Testis (tissue), 3 donors: ENCODE results near the gene LRRN2. TPM values are rescaled to one million over a fixed set of nuclear protein-coding genes. Genes with fewer than 3 reads are reported as not detected.
"Not testable (repeated sequence)": the region's sequence is repeated elsewhere in the genome, so short reads cannot be mapped to it uniquely, and the experiment has no call there.

Source experiments
- DNase-seq: peaks from one replicate; pipeline ENCODE4 v3.0.0-alpha.2; 2019
- H3K27ac ChIP-seq, 2 donors: fragments of 200-600 bp; sonication (generic); one replicate each; pipeline ENCODE4 v1.5.1; 2019
- H3K27me3 ChIP-seq: fragments of 200-600 bp; sonication (generic); one replicate; pipeline ENCODE4 v1.5.1; 2019
- H3K36me3 ChIP-seq: fragments of 200-600 bp; sonication (generic); one replicate; pipeline ENCODE4 v1.5.1; 2017; ENCODE audit warnings: low read depth; ENCODE audit errors: missing control alignments
- H3K4me1 ChIP-seq: fragments of 200-600 bp; sonication (generic); one replicate; pipeline ENCODE4 v1.5.1; 2019
- H3K4me3 ChIP-seq, 2 donors: fragments of 200-600 bp; sonication (generic); one replicate each; pipeline ENCODE4 v1.5.1; 2017 to 2019
- H3K9me3 ChIP-seq: fragments of 200-600 bp; sonication (generic); one replicate; pipeline ENCODE4 v1.5.1; 2017
- CTCF ChIP-seq, 3 experiments: fragments of 450-650 bp in 2 of 3; fragments of 200-600 bp in 1 of 3; sonication (generic) in 1 of 3; IDR thresholded peaks; one replicate each; pipeline ENCODE4 v1.5.1; 2016 to 2019; ENCODE audit warnings: antibody characterized with exemption in 3 of 3, mild to moderate bottlenecking in 2 of 3, moderate library complexity in 1 of 3
- POLR2A ChIP-seq: fragments of 450-650 bp; IDR thresholded peaks from one replicate; pipeline ENCODE4 v1.6.1; 2017; ENCODE audit warnings: antibody characterized with exemption, mild to moderate bottlenecking, moderate library complexity
- whole genome bisulfite sequencing, 2 donors: methylation state at CpG; one replicate each; pipeline ENCODE4 v1.1.5; 2018; 5-methylcytosine and 5-hydroxymethylcytosine counted together
- intact Hi-C: fragments of 100-400 bp; cut with DNase I; formaldehyde crosslinking; loops from one replicate; pipeline ENCODE4 v1.15.1; 2023; ENCODE audit warnings: low total_unique reads
- polyA plus RNA-seq: library from polyadenylated mRNA; stranded (reverse); fragments of 350-450 nt; fragmentation: Illumina TruSeq; extraction: RNeasy Lipid Tissue Mini Kit (QIAGEN cat#74804); gene quantifications from one replicate; pipeline ENCODE4 v1.2.3, GENCODE V29; 2014; ENCODE audit warnings: low read depth, low replicate concordance; ENCODE audit not compliant: insufficient read depth
- total RNA-seq, 2 donors: library from RNA; depleted of rRNA; stranded (reverse); fragments of >200 nt; gene quantifications; one replicate each; pipeline ENCODE4 v1.2.3, GENCODE V29; 2016

Gene LRRN2
- total and polyA plus RNA-seq, 3 donors from 2014 or later = 16.7 to 27.4 (median 19.5) TPM

GRCh38 chr1:204728045-204728444 lies 42.5 kb upstream of the LRRN2 start:
- WGBS, 2 donors = 78 to 88% methylated on average over 3 of the region's 3 CpGs
- H3K36me3 ChIP-seq = no peaks in the 10 kb centered on the region
- no peaks in the 10 kb centered on the region for H3K27me3 ChIP-seq
- DNase-seq = no peak
- H3K27ac ChIP-seq = no peak overlapping the region
- TF ChIP-seq CTCF (IDR thresholded peaks at IDR 0.05) (no peak), POLR2A (no peak)
- no peak overlapping the region for H3K4me3 ChIP-seq
- H3K9me3 ChIP-seq = no peaks in the 10 kb centered on the region
- no peaks in the 10 kb centered on the region for H3K4me1 ChIP-seq
- intact Hi-C loops = no loop called here

- H3K4me3 ChIP-seq, DNase-seq, intact Hi-C loops, H3K27me3 ChIP-seq, H3K9me3 ChIP-seq, H3K4me1 ChIP-seq, H3K36me3 ChIP-seq, H3K27ac ChIP-seq: not testable (repeated sequence)
- WGBS, 2 donors = 91 to 93% methylated on average over 6 of the region's 6 CpGs
Measured at GRCh38 chr1:204727438-204727837, 41.9 kb upstream of the LRRN2 start.

- H3K4me1 ChIP-seq = no peaks in the 10 kb centered on the region
- no peak overlapping the region for H3K27ac ChIP-seq
- no peaks in the 10 kb centered on the region for H3K36me3 ChIP-seq
- no peak overlapping the region for H3K4me3 ChIP-seq
- H3K27me3 ChIP-seq = no peaks in the 10 kb centered on the region
- no peak for DNase-seq
- WGBS, 2 donors = 75 to 87% methylated on average over 1 of the region's 1 CpG
- H3K9me3 ChIP-seq = no peaks in the 10 kb centered on the region
- intact Hi-C loops = no loop called here
- no peak for TF ChIP-seq POLR2A
- TF ChIP-seq CTCF (IDR thresholded peaks at IDR 0.05) = no peak
Measured at GRCh38 chr1:204726478-204726877, 40.9 kb upstream of the LRRN2 start.

GRCh38 chr1:204725821-204726448 lies 40.4 kb upstream of the LRRN2 start:
- 86 to 88% methylated on average over 9 of the region's 9 CpGs for WGBS, 2 donors
- Histone ChIP-seq H3K27me3 (no peaks in the 10 kb centered on the region), H3K36me3 (no peaks in the 10 kb centered on the region), H3K4me3 (no peak overlapping the region), H3K4me1 (no peaks in the 10 kb centered on the region), H3K9me3 (no peaks in the 10 kb centered on the region), H3K27ac (no peak overlapping the region)
- DNase-seq = no peak
- intact Hi-C loops = no loop called here
- TF ChIP-seq POLR2A (no peak), CTCF (IDR thresholded peaks at IDR 0.05) (no peak)

GRCh38 chr1:204723131-204723787 lies 37.7 kb upstream of the LRRN2 start:
- intact Hi-C loops = no loop called here
- 84 to 91% methylated on average over 7 to 8 of the region's 8 CpGs for WGBS, 2 donors

More at GRCh38 chr1:204723131-204723787, 37.7 kb upstream of the LRRN2 start:
- DNase-seq = no peak
- H3K4me1 ChIP-seq = no peaks in the 10 kb centered on the region
- H3K36me3 ChIP-seq = no peaks in the 10 kb centered on the region
- TF ChIP-seq POLR2A = no peak
- TF ChIP-seq CTCF (IDR thresholded peaks at IDR 0.05) = no peak
- H3K27me3 ChIP-seq = no peaks in the 10 kb centered on the region
- no peak overlapping the region for H3K4me3 ChIP-seq
- no peak overlapping the region for H3K27ac ChIP-seq
- H3K9me3 ChIP-seq = no peaks in the 10 kb centered on the region
